Transverse colon (tissue), 4 donors: ENCODE data around the gene DTNA. TPM values are rescaled to one million over a fixed set of nuclear protein-coding genes. Genes with fewer than 3 reads are reported as not detected.

Experiments used
- DNase-seq: peaks from one replicate; pipeline ENCODE4 v3.0.0-alpha.2; 2019
- H3K27ac ChIP-seq, 4 donors: fragments of 200-600 bp; sonication (generic); 2 replicates each; pipeline ENCODE4 v1.5.1; 2016 to 2018; ENCODE audit warnings: inconsistent platforms in 4 of 4
- H3K27me3 ChIP-seq: fragments of 200-600 bp; sonication (generic); 2 replicates; pipeline ENCODE4 v1.5.1; 2017; ENCODE audit warnings: inconsistent platforms
- H3K36me3 ChIP-seq, 4 donors: fragments of 200-600 bp; sonication (generic); 2 replicates each; pipeline ENCODE4 v1.5.1; 2017 to 2019; ENCODE audit warnings: inconsistent platforms in 4 of 4
- H3K4me1 ChIP-seq, 4 donors: fragments of 200-600 bp; sonication (generic); 2 replicates each; pipeline ENCODE4 v1.5.1; 2017 to 2020; ENCODE audit warnings: inconsistent platforms in 4 of 4
- H3K4me3 ChIP-seq, 4 donors: fragments of 200-600 bp; sonication (generic); 1 replicate in 1 of 4; 2 replicates in 3 of 4; pipeline versions ENCODE4 v1.5.1 to v1.6.1; 2017 to 2019; ENCODE audit warnings: inconsistent platforms in 4 of 4
- H3K9me3 ChIP-seq, 2 donors: fragments of 200-600 bp; sonication (generic); 2 replicates each; pipeline ENCODE4 v1.5.1; 2017 to 2019; ENCODE audit warnings: inconsistent platforms in 2 of 2
- CTCF ChIP-seq, 5 experiments: fragments of 200-600 bp in 3 of 5; fragments of 450-650 bp in 2 of 5; sonication (generic) in 3 of 5; IDR thresholded peaks; 1 replicate in 2 of 5; 2 replicates in 3 of 5; pipeline ENCODE4 v1.5.1; 2016 to 2017; ENCODE audit warnings: antibody characterized with exemption in 5 of 5, inconsistent platforms in 3 of 5, mild to moderate bottlenecking in 2 of 5, moderate library complexity in 1 of 5
- EP300 ChIP-seq: sonication (generic); formaldehyde crosslinking; IDR thresholded peaks from one replicate; pipeline ENCODE4 v1.6.1; 2017; ENCODE audit warnings: antibody characterized with exemption, low read depth
- POLR2A ChIP-seq: fragments of 450-650 bp; IDR thresholded peaks from one replicate; pipeline ENCODE4 v1.6.1; 2016; ENCODE audit warnings: antibody characterized with exemption, mild to moderate bottlenecking, moderate library complexity
- POLR2AphosphoS5 ChIP-seq, 3 donors: sonication (generic); formaldehyde crosslinking; IDR thresholded peaks; one replicate each; pipeline ENCODE4 v1.6.1; 2016; ENCODE audit warnings: antibody characterized with exemption in 3 of 3
- WGBS, 2 donors: methylation state at CpG; one replicate each; pipeline ENCODE4 v1.1.5; 2018; ENCODE audit warnings: low coverage in 1 of 2; 5-methylcytosine and 5-hydroxymethylcytosine counted together
- in situ Hi-C, 4 donors: fragments of 200-750 bp; cut with MboI; loops; one replicate each; pipeline versions ENCODE4 v1.15.0 to v1.15.1; 2017; ENCODE audit warnings: low sequenced_read_pairs in 3 of 4, low pct_ligation_motif_present in 1 of 4, low pct_unique_long_range_greater_than_20kb in 1 of 4
- intact Hi-C: fragments of 100-400 bp; cut with DNase I; formaldehyde crosslinking; loops from one replicate; pipeline ENCODE4 v1.15.1; 2023; ENCODE audit warnings: low total_unique reads
- total RNA-seq, 4 donors: library from RNA; depleted of rRNA; stranded (reverse); fragments of >200 nt; gene quantifications; one replicate each; pipeline ENCODE4 v1.1.0, GENCODE V29; 2016

The DTNA gene
- total RNA-seq, 4 donors from 2014 or later, result 8.9 to 74.4 (median 15.1) TPM

GRCh38 chr18:34773378-34773777 lies 63.3 kb downstream of the DTNA start:
- DNase-seq, result no peak
- intact Hi-C loops (no loop called here), in situ Hi-C loops (no loop called here)
- Histone ChIP-seq H3K36me3 (no peaks in the 10 kb centered on the region), H3K27ac (peak overlapping the region; percentile 15 to 68 (median 42)), H3K27me3 (no peaks in the 10 kb centered on the region), H3K4me1 (peaks cover 0 to 16% (median 6%) of the 10 kb centered on the region in 4 donors), H3K4me3 (no peak overlapping the region), H3K9me3 (no peaks in the 10 kb centered on the region)
- TF ChIP-seq EP300, result no peak
- TF ChIP-seq POLR2AphosphoS5 (IDR thresholded peaks at IDR 0.05), result no peak
- TF ChIP-seq CTCF (IDR thresholded peaks at IDR 0.05), result no peak
- TF ChIP-seq POLR2A, result no peak
- WGBS, 2 donors, result 22 to 30% methylated on average over 2 of the region's 2 CpGs

- intact Hi-C loops, result no loop called here
- no peak for TF ChIP-seq POLR2A
- no peak for TF ChIP-seq EP300
- TF ChIP-seq CTCF (IDR thresholded peaks at IDR 0.05), result no peak
- peak; percentile 27 for DNase-seq
- Histone ChIP-seq H3K9me3 (no peaks in the 10 kb centered on the region), H3K4me3 (no peak overlapping the region), H3K27ac (peak overlapping the region; percentile 15 to 68 (median 42)), H3K4me1 (peaks cover 0 to 16% (median 6%) of the 10 kb centered on the region in 4 donors), H3K27me3 (no peaks in the 10 kb centered on the region), H3K36me3 (no peaks in the 10 kb centered on the region)
- in situ Hi-C loops, result no loop called here
- WGBS, 2 donors, result 18 to 27% methylated on average over 3 to 7 of the region's 7 CpGs
Measured at GRCh38 chr18:34773961-34774766, 64.1 kb downstream of the DTNA start.

GRCh38 chr18:34775461-34775860 lies 65.4 kb downstream of the DTNA start:
- DNase-seq, result no peak
- Histone ChIP-seq H3K27me3 (no peaks in the 10 kb centered on the region), H3K4me3 (no peak overlapping the region), H3K9me3 (no peaks in the 10 kb centered on the region), H3K36me3 (no peaks in the 10 kb centered on the region), H3K27ac (no peak overlapping the region), H3K4me1 (peaks cover 0 to 16% (median 6%) of the 10 kb centered on the region in 4 donors)
- 78 to 95% methylated on average over 2 to 3 of the region's 3 CpGs for WGBS, 2 donors
- TF ChIP-seq POLR2A (no peak), CTCF (IDR thresholded peaks at IDR 0.05) (no peak)
- intact Hi-C loops, result no loop called here
- in situ Hi-C loops, result loop anchor here in 2 of 4 donors (25.0 kb wide), 3 partner anchors 113 to 663 kb away; no protein-coding TSS in a partner anchor

- no peak overlapping the region for H3K27ac ChIP-seq
- H3K9me3 ChIP-seq, result no peaks in the 10 kb centered on the region
- in situ Hi-C loops, result loop anchor here in 2 of 4 donors (25.0 kb wide), 3 partner anchors 117 to 667 kb away; no protein-coding TSS in a partner anchor
- DNase-seq, result no peak
- no peak overlapping the region for H3K4me3 ChIP-seq
- TF ChIP-seq POLR2A, result no peak
- no peak for TF ChIP-seq CTCF (IDR thresholded peaks at IDR 0.05)
- TF ChIP-seq EP300, result no peak
- no peak for TF ChIP-seq POLR2AphosphoS5 (IDR thresholded peaks at IDR 0.05)
- peaks cover 0 to under 1% (median 0%) of the 10 kb centered on the region in 4 donors for H3K4me1 ChIP-seq
- H3K27me3 ChIP-seq, result no peaks in the 10 kb centered on the region
- intact Hi-C loops, result no loop called here
- no peaks in the 10 kb centered on the region for H3K36me3 ChIP-seq
Measured at GRCh38 chr18:34779112-34779511, 69.0 kb downstream of the DTNA start.
